Upper lobe of left lung (tissue), 4 donors: Measurements from ENCODE around the gene IL37.

ENCODE experiments used
- EP300 ChIP-seq, 4 donors: sonication (generic); formaldehyde crosslinking; IDR thresholded peaks; one replicate each; pipeline ENCODE4 v1.5.1; 2017; ENCODE audit warnings: antibody characterized with exemption in 4 of 4, control low read depth in 2 of 4
- POLR2A ChIP-seq, 4 donors: fragments of 450-650 bp; IDR thresholded peaks; one replicate each; pipeline ENCODE4 v1.5.1; 2016 to 2017; ENCODE audit warnings: antibody characterized with exemption in 4 of 4, mild to moderate bottlenecking in 2 of 4
- POLR2AphosphoS5 ChIP-seq, 2 donors: sonication (generic); formaldehyde crosslinking; IDR thresholded peaks; one replicate each; pipeline ENCODE4 v1.5.1; 2017; ENCODE audit warnings: antibody characterized with exemption in 2 of 2
- TF ChIP-seq, protein P1 (sequence below), 6 experiments: fragments of 450-650 bp in 4 of 6; fragments of 200-600 bp in 2 of 6; sonication (generic) in 2 of 6; IDR thresholded peaks; one replicate each; pipeline ENCODE4 v1.5.1; 2016 to 2019; ENCODE audit warnings: antibody characterized with exemption in 6 of 6

DNA sequence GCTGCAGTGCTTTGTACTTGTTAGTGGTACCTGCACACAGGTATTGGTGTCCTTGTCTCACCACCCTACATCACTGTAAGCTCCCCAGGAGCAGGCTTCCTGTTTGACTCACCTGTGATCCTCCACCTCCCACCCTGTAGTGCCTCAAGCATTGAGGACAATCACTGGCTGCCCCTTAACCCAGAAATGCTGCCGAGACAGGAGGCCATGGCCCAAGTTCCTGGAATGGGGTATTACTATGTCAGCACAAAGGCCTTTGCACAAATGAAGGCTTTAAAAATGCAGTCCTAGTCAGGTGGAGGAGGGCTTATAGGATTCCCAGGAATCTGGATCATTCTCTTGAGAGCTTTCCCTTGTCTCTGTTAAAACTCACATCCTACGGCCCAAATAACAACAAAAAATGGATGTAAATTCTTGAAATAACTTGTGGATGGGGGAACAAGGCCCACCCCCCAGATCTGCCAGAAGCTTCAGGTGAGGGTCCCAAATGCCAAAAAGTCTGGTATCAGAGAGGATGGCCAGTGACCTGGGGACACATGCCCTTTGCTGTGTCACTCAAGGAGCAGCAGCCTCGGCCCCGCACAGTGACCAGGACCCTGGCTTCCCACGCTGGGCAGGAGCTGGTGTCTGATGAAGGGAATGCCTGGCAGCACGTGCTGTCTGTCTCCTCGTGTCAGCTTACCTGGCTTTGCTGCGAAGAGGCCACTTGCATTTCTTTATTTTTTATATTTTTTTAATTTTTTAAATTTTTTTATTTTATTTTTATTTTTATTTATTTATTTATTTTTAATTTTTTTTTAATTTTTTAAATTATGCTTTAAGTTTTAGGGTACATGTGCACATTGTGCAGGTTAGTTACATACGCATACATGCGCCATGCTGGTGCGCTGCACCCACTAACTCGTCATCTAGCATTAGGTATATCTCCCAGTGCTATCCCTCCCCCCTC is 3.7 kb upstream of the IL37 start:
- TF ChIP-seq, protein P1, sequence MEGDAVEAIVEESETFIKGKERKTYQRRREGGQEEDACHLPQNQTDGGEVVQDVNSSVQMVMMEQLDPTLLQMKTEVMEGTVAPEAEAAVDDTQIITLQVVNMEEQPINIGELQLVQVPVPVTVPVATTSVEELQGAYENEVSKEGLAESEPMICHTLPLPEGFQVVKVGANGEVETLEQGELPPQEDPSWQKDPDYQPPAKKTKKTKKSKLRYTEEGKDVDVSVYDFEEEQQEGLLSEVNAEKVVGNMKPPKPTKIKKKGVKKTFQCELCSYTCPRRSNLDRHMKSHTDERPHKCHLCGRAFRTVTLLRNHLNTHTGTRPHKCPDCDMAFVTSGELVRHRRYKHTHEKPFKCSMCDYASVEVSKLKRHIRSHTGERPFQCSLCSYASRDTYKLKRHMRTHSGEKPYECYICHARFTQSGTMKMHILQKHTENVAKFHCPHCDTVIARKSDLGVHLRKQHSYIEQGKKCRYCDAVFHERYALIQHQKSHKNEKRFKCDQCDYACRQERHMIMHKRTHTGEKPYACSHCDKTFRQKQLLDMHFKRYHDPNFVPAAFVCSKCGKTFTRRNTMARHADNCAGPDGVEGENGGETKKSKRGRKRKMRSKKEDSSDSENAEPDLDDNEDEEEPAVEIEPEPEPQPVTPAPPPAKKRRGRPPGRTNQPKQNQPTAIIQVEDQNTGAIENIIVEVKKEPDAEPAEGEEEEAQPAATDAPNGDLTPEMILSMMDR (IDR thresholded peaks at IDR 0.05) = no peak
- TF ChIP-seq EP300 (IDR thresholded peaks at IDR 0.05) = no peak
- TF ChIP-seq POLR2A (IDR thresholded peaks at IDR 0.05) = no peak
- no peak for TF ChIP-seq POLR2AphosphoS5 (IDR thresholded peaks at IDR 0.05)
